Subcutaneous abdominal adipose tissue (tissue), 5 donors: ENCODE data around the gene SORCS2.

ENCODE experiments used
- H3K27ac ChIP-seq: one replicate; pipeline ENCODE4 v1.7.0; 2013; ENCODE audit warnings: low read depth, mild to moderate bottlenecking, inconsistent platforms, low read length, moderate library complexity
- H3K27me3 ChIP-seq, 5 donors: one replicate each; pipeline ENCODE4 v1.7.0; 2013; ENCODE audit warnings: low read length in 5 of 5, inconsistent platforms in 1 of 5; ENCODE audit not compliant: control insufficient read depth in 5 of 5, insufficient read depth in 4 of 5
- H3K36me3 ChIP-seq, 5 donors: one replicate each; pipeline ENCODE4 v1.7.0; 2013; ENCODE audit warnings: low read length in 5 of 5; ENCODE audit not compliant: control insufficient read depth in 5 of 5, insufficient read depth in 5 of 5
- H3K4me1 ChIP-seq, 5 donors: one replicate each; pipeline ENCODE4 v1.7.0; 2013; ENCODE audit warnings: low read length in 5 of 5, mild to moderate bottlenecking in 3 of 5, moderate library complexity in 1 of 5; ENCODE audit not compliant: control insufficient read depth in 5 of 5, insufficient read depth in 5 of 5
- H3K4me3 ChIP-seq, 5 donors: one replicate each; pipeline ENCODE4 v1.7.0; 2013; ENCODE audit warnings: low read length in 5 of 5, low read depth in 1 of 5
- H3K9ac ChIP-seq, 5 donors: one replicate each; pipeline ENCODE4 v1.7.0; 2013; ENCODE audit warnings: low read length in 5 of 5, mild to moderate bottlenecking in 4 of 5, moderate library complexity in 3 of 5
- H3K9me3 ChIP-seq, 5 donors: one replicate each; pipeline ENCODE4 v1.7.0; 2013; ENCODE audit warnings: low read length in 5 of 5; ENCODE audit not compliant: control insufficient read depth in 5 of 5
- donor health status: healthy.
- donor health status: healthy.
- donor health status: healthy.
- donor health status: healthy.
- donor health status: healthy.

Gene SORCS2

GRCh38 chr4:7304436-7304835, 112.1 kb downstream of the SORCS2 start:
- no peak overlapping the region for H3K9ac ChIP-seq
- H3K27me3 ChIP-seq: peaks cover 10 to 33% (median 19%) of the 10 kb centered on the region in 5 donors

GRCh38 chr4:7306021-7306965, 114.0 kb downstream of the SORCS2 start:
- no peak overlapping the region for H3K27ac ChIP-seq
- H3K36me3 ChIP-seq: no peaks in the 10 kb centered on the region
- no peak overlapping the region for H3K9ac ChIP-seq
- no peak overlapping the region for H3K4me3 ChIP-seq
- H3K4me1 ChIP-seq: no peaks in the 10 kb centered on the region
- H3K27me3 ChIP-seq: peaks cover 10 to 33% (median 22%) of the 10 kb centered on the region in 5 donors
- H3K9me3 ChIP-seq: no peaks in the 10 kb centered on the region

More at GRCh38 chr4:7304436-7304835, 112.1 kb downstream of the SORCS2 start:
- no peaks in the 10 kb centered on the region for H3K36me3 ChIP-seq
- no peak overlapping the region for H3K27ac ChIP-seq
- H3K4me3 ChIP-seq: no peak overlapping the region
- H3K4me1 ChIP-seq: no peaks in the 10 kb centered on the region
- H3K9me3 ChIP-seq: no peaks in the 10 kb centered on the region

GRCh38 chr4:7306986-7307385, 114.6 kb downstream of the SORCS2 start:
- Histone ChIP-seq H3K4me1 (no peaks in the 10 kb centered on the region), H3K4me3 (no peak overlapping the region), H3K27me3 (peaks cover 10 to 33% (median 22%) of the 10 kb centered on the region in 5 donors), H3K36me3 (no peaks in the 10 kb centered on the region), H3K9me3 (no peaks in the 10 kb centered on the region), H3K27ac (no peak overlapping the region), H3K9ac (no peak overlapping the region)

GRCh38 chr4:7307394-7308099, 115.2 kb downstream of the SORCS2 start:
- Histone ChIP-seq H3K9ac (no peak overlapping the region), H3K27ac (no peak overlapping the region), H3K9me3 (no peaks in the 10 kb centered on the region), H3K27me3 (peaks cover 10 to 33% (median 22%) of the 10 kb centered on the region in 5 donors), H3K4me1 (no peaks in the 10 kb centered on the region), H3K36me3 (no peaks in the 10 kb centered on the region), H3K4me3 (no peak overlapping the region)

- Histone ChIP-seq H3K4me3 (no peak overlapping the region), H3K4me1 (peaks cover 0 to 3% (median 0%) of the 10 kb centered on the region in 5 donors), H3K9ac (no peak overlapping the region), H3K27me3 (peaks cover 10 to 33% (median 22%) of the 10 kb centered on the region in 5 donors), H3K27ac (no peak overlapping the region), H3K9me3 (no peaks in the 10 kb centered on the region), H3K36me3 (no peaks in the 10 kb centered on the region)
Observed at GRCh38 chr4:7309181-7309580, 116.8 kb downstream of the SORCS2 start.

- Histone ChIP-seq H3K9me3 (no peaks in the 10 kb centered on the region), H3K4me1 (peaks cover 0 to 3% (median 0%) of the 10 kb centered on the region in 5 donors)
Observed at GRCh38 chr4:7309636-7310390, 117.5 kb downstream of the SORCS2 start.

GRCh38 chr4:7310451-7310850, 118.1 kb downstream of the SORCS2 start:
- Histone ChIP-seq H3K27ac (no peak overlapping the region), H3K4me3 (no peak overlapping the region), H3K4me1 (peaks cover 0 to 3% (median 0%) of the 10 kb centered on the region in 5 donors), H3K9ac (no peak overlapping the region), H3K27me3 (peaks cover 5 to 35% (median 22%) of the 10 kb centered on the region in 5 donors), H3K36me3 (no peaks in the 10 kb centered on the region), H3K9me3 (no peaks in the 10 kb centered on the region)

More at GRCh38 chr4:7309636-7310390, 117.5 kb downstream of the SORCS2 start:
- H3K4me3 ChIP-seq: no peak overlapping the region
- no peak overlapping the region for H3K9ac ChIP-seq
- no peaks in the 10 kb centered on the region for H3K36me3 ChIP-seq
- peaks cover 5 to 30% (median 22%) of the 10 kb centered on the region in 5 donors for H3K27me3 ChIP-seq
- H3K27ac ChIP-seq: no peak overlapping the region

- Histone ChIP-seq H3K4me1 (peaks cover 0 to 3% (median 0%) of the 10 kb centered on the region in 5 donors), H3K36me3 (no peaks in the 10 kb centered on the region), H3K9me3 (no peaks in the 10 kb centered on the region), H3K27me3 (peaks cover 5 to 32% (median 14%) of the 10 kb centered on the region in 5 donors), H3K27ac (no peak overlapping the region), H3K4me3 (no peak overlapping the region), H3K9ac (no peak overlapping the region)
Observed at GRCh38 chr4:7311205-7311604, 118.9 kb downstream of the SORCS2 start.

- peaks cover 0 to 21% (median 8%) of the 10 kb centered on the region in 5 donors for H3K27me3 ChIP-seq
- H3K4me3 ChIP-seq: no peak overlapping the region
- no peak overlapping the region for H3K9ac ChIP-seq
- peaks cover 0 to 3% (median 0%) of the 10 kb centered on the region in 5 donors for H3K9me3 ChIP-seq
- H3K36me3 ChIP-seq: no peaks in the 10 kb centered on the region
- peaks cover 0 to 3% (median 0%) of the 10 kb centered on the region in 5 donors for H3K4me1 ChIP-seq
- no peak overlapping the region for H3K27ac ChIP-seq
Observed at GRCh38 chr4:7312691-7313090, 120.4 kb downstream of the SORCS2 start.
